Measurements from ENCODE around the gene LIN52.

DNA sequence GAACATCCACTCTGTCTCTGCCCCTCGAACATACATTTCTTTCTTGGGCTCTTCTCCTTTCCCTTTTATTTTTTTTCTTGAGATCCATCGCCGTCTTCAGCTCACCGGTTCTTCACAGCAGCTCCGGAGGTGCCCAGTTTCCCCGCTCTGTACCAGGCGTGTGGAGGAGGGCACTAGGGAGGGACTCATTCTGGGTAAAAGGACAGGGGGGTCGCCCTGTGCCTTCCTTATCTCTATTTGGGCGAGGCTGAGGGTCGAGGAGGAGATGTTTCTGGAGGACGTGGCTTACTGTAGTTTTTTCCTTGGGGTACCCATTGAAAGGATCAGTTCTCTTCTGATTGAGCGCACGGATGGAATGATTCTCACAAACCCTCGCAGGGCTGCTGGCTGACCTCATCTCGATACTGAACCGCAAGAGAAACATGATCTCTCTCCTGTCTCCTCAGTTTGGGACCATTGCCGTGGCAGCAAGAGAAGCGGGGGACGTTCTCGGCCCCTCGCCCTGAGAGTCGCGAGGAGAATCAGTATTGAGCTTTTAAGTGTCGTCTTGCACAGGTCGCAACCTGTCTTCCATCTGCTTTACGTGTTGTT, 386 bp downstream of the LIN52 start:
- TF ChIP-seq POLR2AphosphoS5 (IDR thresholded peaks at IDR 0.05; ENCODE audit: low read depth, low read length) (no peak), TAF1 (IDR thresholded peaks at IDR 0.05; ENCODE audit: borderline replicate concordance, insufficient read depth, low read length) (no peak)
- TF ChIP-seq, protein P1, sequence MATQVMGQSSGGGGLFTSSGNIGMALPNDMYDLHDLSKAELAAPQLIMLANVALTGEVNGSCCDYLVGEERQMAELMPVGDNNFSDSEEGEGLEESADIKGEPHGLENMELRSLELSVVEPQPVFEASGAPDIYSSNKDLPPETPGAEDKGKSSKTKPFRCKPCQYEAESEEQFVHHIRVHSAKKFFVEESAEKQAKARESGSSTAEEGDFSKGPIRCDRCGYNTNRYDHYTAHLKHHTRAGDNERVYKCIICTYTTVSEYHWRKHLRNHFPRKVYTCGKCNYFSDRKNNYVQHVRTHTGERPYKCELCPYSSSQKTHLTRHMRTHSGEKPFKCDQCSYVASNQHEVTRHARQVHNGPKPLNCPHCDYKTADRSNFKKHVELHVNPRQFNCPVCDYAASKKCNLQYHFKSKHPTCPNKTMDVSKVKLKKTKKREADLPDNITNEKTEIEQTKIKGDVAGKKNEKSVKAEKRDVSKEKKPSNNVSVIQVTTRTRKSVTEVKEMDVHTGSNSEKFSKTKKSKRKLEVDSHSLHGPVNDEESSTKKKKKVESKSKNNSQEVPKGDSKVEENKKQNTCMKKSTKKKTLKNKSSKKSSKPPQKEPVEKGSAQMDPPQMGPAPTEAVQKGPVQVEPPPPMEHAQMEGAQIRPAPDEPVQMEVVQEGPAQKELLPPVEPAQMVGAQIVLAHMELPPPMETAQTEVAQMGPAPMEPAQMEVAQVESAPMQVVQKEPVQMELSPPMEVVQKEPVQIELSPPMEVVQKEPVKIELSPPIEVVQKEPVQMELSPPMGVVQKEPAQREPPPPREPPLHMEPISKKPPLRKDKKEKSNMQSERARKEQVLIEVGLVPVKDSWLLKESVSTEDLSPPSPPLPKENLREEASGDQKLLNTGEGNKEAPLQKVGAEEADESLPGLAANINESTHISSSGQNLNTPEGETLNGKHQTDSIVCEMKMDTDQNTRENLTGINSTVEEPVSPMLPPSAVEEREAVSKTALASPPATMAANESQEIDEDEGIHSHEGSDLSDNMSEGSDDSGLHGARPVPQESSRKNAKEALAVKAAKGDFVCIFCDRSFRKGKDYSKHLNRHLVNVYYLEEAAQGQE (IDR thresholded peaks at IDR 0.05; ENCODE audit: insufficient read depth in 1 of 2, low read depth in 2 of 2, low read length in 2 of 2): no peak
